Liver (tissue), 9 donors: ENCODE measurements around the gene ENO4. TPM values are rescaled to one million over a fixed set of nuclear protein-coding genes. Genes with fewer than 3 reads are reported as not detected.

ENCODE experiments used
- DNase-seq: peaks from one replicate; pipeline ENCODE4 v3.0.0-alpha.2; 2017; ENCODE audit warnings: low spot score
- H3K27ac ChIP-seq, 2 donors: one replicate each; pipeline ENCODE4 v1.7.0; 2013; ENCODE audit warnings: inconsistent platforms in 2 of 2, low read length in 2 of 2, control low read depth in 1 of 2, low read depth in 1 of 2, mild to moderate bottlenecking in 1 of 2
- H3K27me3 ChIP-seq, 4 donors: one replicate each; pipeline versions ENCODE4 v1.6.1 to v1.7.0; 2013; ENCODE audit warnings: low read length in 3 of 4, inconsistent platforms in 1 of 4, mild to moderate bottlenecking in 1 of 4, moderate library complexity in 1 of 4; ENCODE audit not compliant: control insufficient read depth in 4 of 4, insufficient read depth in 4 of 4
- H3K36me3 ChIP-seq, 4 donors: one replicate each; pipeline versions ENCODE4 v1.6.1 to v1.7.0; 2013; ENCODE audit warnings: low read length in 3 of 4, mild to moderate bottlenecking in 3 of 4, low read depth in 1 of 4, moderate library complexity in 1 of 4; ENCODE audit not compliant: control insufficient read depth in 4 of 4, insufficient read depth in 3 of 4
- H3K4me1 ChIP-seq, 4 donors: one replicate each; pipeline versions ENCODE4 v1.6.1 to v1.7.0; 2013; ENCODE audit warnings: low read length in 3 of 4, mild to moderate bottlenecking in 3 of 4, moderate library complexity in 1 of 4; ENCODE audit not compliant: control insufficient read depth in 4 of 4, insufficient read depth in 4 of 4
- H3K4me3 ChIP-seq, 3 donors: one replicate each; pipeline versions ENCODE4 v1.6.1 to v1.7.0; 2013; ENCODE audit warnings: low read length in 3 of 3, control low read depth in 1 of 3, low read depth in 1 of 3, mild to moderate bottlenecking in 1 of 3
- H3K9ac ChIP-seq, 2 donors: one replicate each; pipeline ENCODE4 v1.7.0; 2013; ENCODE audit warnings: low read length in 2 of 2, mild to moderate bottlenecking in 2 of 2, moderate library complexity in 2 of 2, control low read depth in 1 of 2, low read depth in 1 of 2
- H3K9me3 ChIP-seq, 4 donors: one replicate each; pipeline versions ENCODE4 v1.6.1 to v1.7.0; 2013; ENCODE audit warnings: low read length in 3 of 4; ENCODE audit not compliant: control insufficient read depth in 4 of 4
- EGR1 ChIP-seq, 2 donors: IDR thresholded peaks; 2 replicates each; pipeline ENCODE4 v1.6.1; 2016 to 2018; ENCODE audit warnings: antibody characterized with exemption in 2 of 2, low read depth in 2 of 2
- FOXA1 ChIP-seq: IDR thresholded peaks from 2 replicates; pipeline ENCODE4 v1.6.1; 2016; ENCODE audit warnings: antibody characterized with exemption
- FOXA2 ChIP-seq: IDR thresholded peaks from 2 replicates; pipeline ENCODE4 v1.6.1; 2016; ENCODE audit warnings: antibody characterized with exemption
- GABPA ChIP-seq, 2 donors: IDR thresholded peaks in 1 of 2; conservative IDR thresholded peaks in 1 of 2; 2 replicates each; pipeline ENCODE4 v1.6.1; 2016; ENCODE audit warnings: antibody characterized with exemption in 2 of 2, mild to moderate bottlenecking in 1 of 2, moderate library complexity in 1 of 2
- HNF4A ChIP-seq, 2 donors: conservative IDR thresholded peaks; 2 replicates each; pipeline ENCODE4 v1.6.1; 2016; ENCODE audit warnings: antibody characterized with exemption in 2 of 2, mild to moderate bottlenecking in 2 of 2
- HNF4G ChIP-seq: IDR thresholded peaks from 2 replicates; pipeline ENCODE4 v1.6.1; 2016; ENCODE audit warnings: antibody characterized with exemption
- NR2F2 ChIP-seq: IDR thresholded peaks from 2 replicates; pipeline ENCODE4 v1.6.1; 2016; ENCODE audit warnings: antibody characterized with exemption
- RAD21 ChIP-seq, 2 donors: IDR thresholded peaks; 2 replicates each; pipeline ENCODE4 v1.6.1; 2016; ENCODE audit warnings: antibody characterized with exemption in 2 of 2, mild to moderate bottlenecking in 2 of 2
- RXRA ChIP-seq, 2 donors: IDR thresholded peaks; 2 replicates each; pipeline ENCODE4 v1.6.1; 2017 to 2018; ENCODE audit warnings: antibody characterized with exemption in 2 of 2, mild to moderate bottlenecking in 1 of 2
- SP1 ChIP-seq: IDR thresholded peaks from 2 replicates; pipeline ENCODE4 v1.6.1; 2018; ENCODE audit warnings: antibody characterized with exemption, mild to moderate bottlenecking
- TAF1 ChIP-seq: conservative IDR thresholded peaks from 2 replicates; pipeline ENCODE4 v1.6.1; 2016; ENCODE audit warnings: antibody characterized with exemption, mild to moderate bottlenecking
- YY1 ChIP-seq: IDR thresholded peaks from 2 replicates; pipeline ENCODE4 v1.6.1; 2016; ENCODE audit warnings: antibody characterized with exemption, mild to moderate bottlenecking
- ZBTB33 ChIP-seq: IDR thresholded peaks from 2 replicates; pipeline ENCODE4 v1.6.1; 2016; ENCODE audit warnings: antibody characterized with exemption
- WGBS: extraction: QIAGEN DNeasy Blood & Tissue Kit; methylation state at CpG from one replicate; pipeline ENCODE4 v1.1.7; 2013; 5-methylcytosine and 5-hydroxymethylcytosine counted together
- polyA plus RNA-seq, 2 donors: library from polyadenylated mRNA; stranded (reverse) in 1 of 2; unstranded in 1 of 2; fragments of 200-250 nt in 1 of 2; fragments of >200 nt in 1 of 2; fragmentation: Nextera tagmentation in 1 of 2; extraction: Ambion mirVana in 1 of 2; gene quantifications; one replicate each; pipeline versions ENCODE4 v1.2.1 to v1.2.3, GENCODE V29; 2013 to 2015
- total RNA-seq, 2 donors: library from RNA; depleted of rRNA; stranded (reverse); fragments of >200 nt; gene quantifications; one replicate each; pipeline ENCODE4 v1.2.3, GENCODE V29; 2014
- TF ChIP-seq, protein P1 (sequence below): IDR thresholded peaks from 2 replicates; pipeline ENCODE4 v1.6.1; 2016; ENCODE audit warnings: antibody characterized with exemption
- TF ChIP-seq, protein P2 (sequence below): IDR thresholded peaks from 2 replicates; pipeline ENCODE4 v1.6.1; 2016; ENCODE audit warnings: antibody characterized with exemption, mild to moderate bottlenecking
- TF ChIP-seq, protein P3 (sequence below): fragments of 150-350 bp; IDR thresholded peaks from 2 replicates; pipeline ENCODE4 v1.5.1; 2017; ENCODE audit warnings: improper control_type of control experiment, low read depth, low read length; ENCODE audit not compliant: missing input control
- donor health status: healthy.
- donor health status: healthy.
- donor health status: healthy.
- donor health status: healthy.
- donor health status: healthy.

Gene ENO4
- total and polyA plus RNA-seq, 4 donors = 0.03 to 0.19 (median 0.10) TPM

- no peak for DNase-seq
- H3K27ac ChIP-seq = no peak overlapping the region
- no peak overlapping the region for H3K4me3 ChIP-seq
- TF ChIP-seq RAD21 (IDR thresholded peaks at IDR 0.05) (no peak), FOXA2 (no peak), SP1 (no peak)
- TF ChIP-seq, protein P1, sequence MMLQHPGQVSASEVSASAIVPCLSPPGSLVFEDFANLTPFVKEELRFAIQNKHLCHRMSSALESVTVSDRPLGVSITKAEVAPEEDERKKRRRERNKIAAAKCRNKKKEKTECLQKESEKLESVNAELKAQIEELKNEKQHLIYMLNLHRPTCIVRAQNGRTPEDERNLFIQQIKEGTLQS = no peak
- H3K36me3 ChIP-seq = peaks cover 3 to 12% (median 7%) of the 10 kb centered on the region in 4 donors
- H3K4me1 ChIP-seq = peaks cover 0 to 1% (median 0%) of the 10 kb centered on the region in 4 donors
- 83% methylated on average over 4 of the region's 4 CpGs for WGBS
- H3K9me3 ChIP-seq = no peaks in the 10 kb centered on the region
- no peaks in the 10 kb centered on the region for H3K27me3 ChIP-seq
- no peak overlapping the region for H3K9ac ChIP-seq
Measured at GRCh38 chr10:116899626-116900025, 50.3 kb downstream of the ENO4 start.

GRCh38 chr10:116905845-116906210 lies 56.5 kb downstream of the ENO4 start:
- H3K4me3 ChIP-seq = no peak overlapping the region
- no peaks in the 10 kb centered on the region for H3K27me3 ChIP-seq
- no peak overlapping the region for H3K27ac ChIP-seq
- H3K9ac ChIP-seq = no peak overlapping the region
- H3K4me1 ChIP-seq = no peaks in the 10 kb centered on the region
- H3K36me3 ChIP-seq = peaks cover 2 to 27% (median 19%) of the 10 kb centered on the region in 4 donors
- TF ChIP-seq TAF1 = no peak
- TF ChIP-seq, protein P2, sequence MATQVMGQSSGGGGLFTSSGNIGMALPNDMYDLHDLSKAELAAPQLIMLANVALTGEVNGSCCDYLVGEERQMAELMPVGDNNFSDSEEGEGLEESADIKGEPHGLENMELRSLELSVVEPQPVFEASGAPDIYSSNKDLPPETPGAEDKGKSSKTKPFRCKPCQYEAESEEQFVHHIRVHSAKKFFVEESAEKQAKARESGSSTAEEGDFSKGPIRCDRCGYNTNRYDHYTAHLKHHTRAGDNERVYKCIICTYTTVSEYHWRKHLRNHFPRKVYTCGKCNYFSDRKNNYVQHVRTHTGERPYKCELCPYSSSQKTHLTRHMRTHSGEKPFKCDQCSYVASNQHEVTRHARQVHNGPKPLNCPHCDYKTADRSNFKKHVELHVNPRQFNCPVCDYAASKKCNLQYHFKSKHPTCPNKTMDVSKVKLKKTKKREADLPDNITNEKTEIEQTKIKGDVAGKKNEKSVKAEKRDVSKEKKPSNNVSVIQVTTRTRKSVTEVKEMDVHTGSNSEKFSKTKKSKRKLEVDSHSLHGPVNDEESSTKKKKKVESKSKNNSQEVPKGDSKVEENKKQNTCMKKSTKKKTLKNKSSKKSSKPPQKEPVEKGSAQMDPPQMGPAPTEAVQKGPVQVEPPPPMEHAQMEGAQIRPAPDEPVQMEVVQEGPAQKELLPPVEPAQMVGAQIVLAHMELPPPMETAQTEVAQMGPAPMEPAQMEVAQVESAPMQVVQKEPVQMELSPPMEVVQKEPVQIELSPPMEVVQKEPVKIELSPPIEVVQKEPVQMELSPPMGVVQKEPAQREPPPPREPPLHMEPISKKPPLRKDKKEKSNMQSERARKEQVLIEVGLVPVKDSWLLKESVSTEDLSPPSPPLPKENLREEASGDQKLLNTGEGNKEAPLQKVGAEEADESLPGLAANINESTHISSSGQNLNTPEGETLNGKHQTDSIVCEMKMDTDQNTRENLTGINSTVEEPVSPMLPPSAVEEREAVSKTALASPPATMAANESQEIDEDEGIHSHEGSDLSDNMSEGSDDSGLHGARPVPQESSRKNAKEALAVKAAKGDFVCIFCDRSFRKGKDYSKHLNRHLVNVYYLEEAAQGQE = no peak
- no peak for TF ChIP-seq HNF4G
- TF ChIP-seq SP1 = no peak
- no peak for TF ChIP-seq HNF4A (conservative IDR thresholded peaks at IDR 0.05)
- WGBS = 96% methylated on average over 3 of the region's 3 CpGs
- H3K9me3 ChIP-seq = no peaks in the 10 kb centered on the region
- no peak for DNase-seq

GRCh38 chr10:116907245-116907987 lies 58.1 kb downstream of the ENO4 start:
- peaks cover 0 to 7% (median 5%) of the 10 kb centered on the region in 4 donors for H3K4me1 ChIP-seq
- 92% methylated on average over 6 of the region's 6 CpGs for WGBS
- H3K36me3 ChIP-seq = peaks cover 2 to 24% (median 15%) of the 10 kb centered on the region in 4 donors
- DNase-seq = no peak
- H3K9me3 ChIP-seq = no peaks in the 10 kb centered on the region
- H3K4me3 ChIP-seq = no peak overlapping the region
- no peak overlapping the region for H3K27ac ChIP-seq
- H3K9ac ChIP-seq = no peak overlapping the region
- H3K27me3 ChIP-seq = no peaks in the 10 kb centered on the region
- TF ChIP-seq FOXA1 (no peak), NR2F2 (no peak), TAF1 (no peak), GABPA (IDR thresholded peaks at IDR 0.05 in 1 of 2, conservative IDR thresholded peaks at IDR 0.05 in 1 of 2) (no peak), RXRA (IDR thresholded peaks at IDR 0.05) (no peak), SP1 (no peak), EGR1 (IDR thresholded peaks at IDR 0.05; ENCODE audit: low read depth in 2 of 2) (no peak), ZBTB33 (no peak), HNF4G (no peak), HNF4A (conservative IDR thresholded peaks at IDR 0.05) (no peak), YY1 (no peak)
- TF ChIP-seq, protein P1 = no peak
- TF ChIP-seq, protein P3, sequence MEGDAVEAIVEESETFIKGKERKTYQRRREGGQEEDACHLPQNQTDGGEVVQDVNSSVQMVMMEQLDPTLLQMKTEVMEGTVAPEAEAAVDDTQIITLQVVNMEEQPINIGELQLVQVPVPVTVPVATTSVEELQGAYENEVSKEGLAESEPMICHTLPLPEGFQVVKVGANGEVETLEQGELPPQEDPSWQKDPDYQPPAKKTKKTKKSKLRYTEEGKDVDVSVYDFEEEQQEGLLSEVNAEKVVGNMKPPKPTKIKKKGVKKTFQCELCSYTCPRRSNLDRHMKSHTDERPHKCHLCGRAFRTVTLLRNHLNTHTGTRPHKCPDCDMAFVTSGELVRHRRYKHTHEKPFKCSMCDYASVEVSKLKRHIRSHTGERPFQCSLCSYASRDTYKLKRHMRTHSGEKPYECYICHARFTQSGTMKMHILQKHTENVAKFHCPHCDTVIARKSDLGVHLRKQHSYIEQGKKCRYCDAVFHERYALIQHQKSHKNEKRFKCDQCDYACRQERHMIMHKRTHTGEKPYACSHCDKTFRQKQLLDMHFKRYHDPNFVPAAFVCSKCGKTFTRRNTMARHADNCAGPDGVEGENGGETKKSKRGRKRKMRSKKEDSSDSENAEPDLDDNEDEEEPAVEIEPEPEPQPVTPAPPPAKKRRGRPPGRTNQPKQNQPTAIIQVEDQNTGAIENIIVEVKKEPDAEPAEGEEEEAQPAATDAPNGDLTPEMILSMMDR = no peak
